ENCODE data around the gene CSAG2.
"Not testable (repeated sequence)": the region's sequence is repeated elsewhere in the genome, so short reads cannot be mapped to it uniquely, and the experiment has no call there.

CSAG2 gene

GRCh38 chrX:152725409-152725808 is 16.3 kb upstream of the CSAG2 start:
- no peak overlapping the region for H3K4me2 ChIP-seq
- H3K27ac ChIP-seq = no peak overlapping the region
- TF ChIP-seq Cebpa-rat (IDR thresholded peaks at IDR 0.05) = no peak
- no peaks in the 10 kb centered on the region for H3K36me3 ChIP-seq
- no peak overlapping the region for H3K4me3 ChIP-seq
- H3K4me1 ChIP-seq = no peaks in the 10 kb centered on the region
- peaks cover 32 to 50% (median 47%) of the 10 kb centered on the region in 11 experiments for H3K27me3 ChIP-seq
- H3K9me3 ChIP-seq (replicated peaks in 1 of 11) = peaks cover 0 to 11% (median 0%) of the 10 kb centered on the region in 11 experiments; a peak in 1 of 22 replicates
- no peak overlapping the region for H3K9ac ChIP-seq
- no peaks in the 10 kb centered on the region for H4K20me1 ChIP-seq

- H3K4me3 ChIP-seq, H3K36me3 ChIP-seq: not testable (repeated sequence)
These were observed 5.0 kb upstream of the CSAG2 start, which contains the start of gene MAGEA2B for GRCh38 chrX:152713815-152714787. Gene MAGEA2B, plus strand, starts transcription at chrX:152714628. Its CDS starts 2,479 bp downstream, at chrX:152717107.

GRCh38 chrX:152713195-152713594 is 4.1 kb upstream of the CSAG2 start:
- not testable (repeated sequence) for H3K27me3 ChIP-seq; H3K9ac ChIP-seq; H3K9me3 ChIP-seq (replicated peaks in 1 of 11); H4K20me1 ChIP-seq; H3K4me1 ChIP-seq; H3K4me3 ChIP-seq; H3K36me3 ChIP-seq; H3K27ac ChIP-seq; H3K4me2 ChIP-seq

More at GRCh38 chrX:152713815-152714787, 5.0 kb upstream of the CSAG2 start, which contains the start of gene MAGEA2B:
- H3K9me3 ChIP-seq (replicated peaks in 1 of 11); H3K4me2 ChIP-seq; H3K4me1 ChIP-seq; H4K20me1 ChIP-seq; H3K27ac ChIP-seq; H3K27me3 ChIP-seq; H3K9ac ChIP-seq: not testable (repeated sequence)

GRCh38 chrX:152706500-152706899 is 2.6 kb downstream of the CSAG2 start:
- H3K36me3 ChIP-seq; H3K4me2 ChIP-seq; H3K27ac ChIP-seq; H4K20me1 ChIP-seq; H3K4me3 ChIP-seq; H3K9ac ChIP-seq; H3K27me3 ChIP-seq; H3K9me3 ChIP-seq (replicated peaks in 1 of 11); H3K4me1 ChIP-seq: not testable (repeated sequence)

GRCh38 chrX:152700390-152700789 is 8.7 kb downstream of the CSAG2 start:
- not testable (repeated sequence) for H3K27ac ChIP-seq; H3K36me3 ChIP-seq; H3K9ac ChIP-seq; H4K20me1 ChIP-seq; H3K9me3 ChIP-seq (replicated peaks in 1 of 11); H3K4me2 ChIP-seq; H3K27me3 ChIP-seq; H3K4me1 ChIP-seq; H3K4me3 ChIP-seq

GRCh38 chrX:152697952-152698931 is 10.8 kb downstream of the CSAG2 start, which contains the start of gene MAGEA3:
Gene MAGEA3, plus strand, starts transcription at chrX:152698794. Its CDS starts 2,039 bp downstream, at chrX:152700833.
- not testable (repeated sequence) for H3K27me3 ChIP-seq; H3K9ac ChIP-seq; H3K36me3 ChIP-seq; H3K9me3 ChIP-seq (replicated peaks in 1 of 11); H3K4me2 ChIP-seq; H3K4me1 ChIP-seq; H3K4me3 ChIP-seq; H3K27ac ChIP-seq; H4K20me1 ChIP-seq

- H3K36me3 ChIP-seq; H3K4me3 ChIP-seq; H3K9me3 ChIP-seq (replicated peaks in 1 of 11); H3K4me1 ChIP-seq; H3K9ac ChIP-seq; H4K20me1 ChIP-seq; H3K4me2 ChIP-seq; H3K27ac ChIP-seq: not testable (repeated sequence)
- H3K27me3 ChIP-seq = peaks cover 0 to 16% (median 4%) of the 10 kb centered on the region in 11 experiments; a peak in 11 of 22 replicates
These were observed 28.1 kb downstream of the CSAG2 start for GRCh38 chrX:152681012-152681411.

GRCh38 chrX:152674652-152675051 is 34.4 kb downstream of the CSAG2 start:
- H4K20me1 ChIP-seq; H3K4me3 ChIP-seq; H3K4me2 ChIP-seq; H3K27ac ChIP-seq; H3K9ac ChIP-seq; H3K9me3 ChIP-seq (replicated peaks in 1 of 11); H3K36me3 ChIP-seq; H3K4me1 ChIP-seq: not testable (repeated sequence)
- peaks cover 16 to 48% (median 32%) of the 10 kb centered on the region in 11 experiments for H3K27me3 ChIP-seq

- Histone ChIP-seq H3K9me3 (replicated peaks in 1 of 11) (peaks cover 0 to 8% (median 4%) of the 10 kb centered on the region in 11 experiments; a peak in 10 of 22 replicates), H3K4me3 (no peak overlapping the region), H3K27me3 (peaks cover 22 to 54% (median 37%) of the 10 kb centered on the region in 11 experiments), H3K36me3 (no peaks in the 10 kb centered on the region), H3K27ac (no peak overlapping the region), H4K20me1 (no peaks in the 10 kb centered on the region; a peak in 1 of 22 replicates), H3K4me2 (no peak overlapping the region), H3K9ac (no peak overlapping the region), H3K4me1 (peaks cover 0 to 10% (median 6%) of the 10 kb centered on the region in 10 experiments; a peak in 5 of 20 replicates)
- TF ChIP-seq Cebpa-rat (IDR thresholded peaks at IDR 0.05) = no peak
These were observed 34.9 kb downstream of the CSAG2 start for GRCh38 chrX:152674135-152674534.
